Bone marrow (tissue), 2 donors: ENCODE measurements around the gene CDH5.

Experiments used
- DNase-seq, 2 donors: peaks; one replicate each; lab custom pipeline; 2025; lab: John Stamatoyannopoulos, UW

The CDH5 gene

DNA sequence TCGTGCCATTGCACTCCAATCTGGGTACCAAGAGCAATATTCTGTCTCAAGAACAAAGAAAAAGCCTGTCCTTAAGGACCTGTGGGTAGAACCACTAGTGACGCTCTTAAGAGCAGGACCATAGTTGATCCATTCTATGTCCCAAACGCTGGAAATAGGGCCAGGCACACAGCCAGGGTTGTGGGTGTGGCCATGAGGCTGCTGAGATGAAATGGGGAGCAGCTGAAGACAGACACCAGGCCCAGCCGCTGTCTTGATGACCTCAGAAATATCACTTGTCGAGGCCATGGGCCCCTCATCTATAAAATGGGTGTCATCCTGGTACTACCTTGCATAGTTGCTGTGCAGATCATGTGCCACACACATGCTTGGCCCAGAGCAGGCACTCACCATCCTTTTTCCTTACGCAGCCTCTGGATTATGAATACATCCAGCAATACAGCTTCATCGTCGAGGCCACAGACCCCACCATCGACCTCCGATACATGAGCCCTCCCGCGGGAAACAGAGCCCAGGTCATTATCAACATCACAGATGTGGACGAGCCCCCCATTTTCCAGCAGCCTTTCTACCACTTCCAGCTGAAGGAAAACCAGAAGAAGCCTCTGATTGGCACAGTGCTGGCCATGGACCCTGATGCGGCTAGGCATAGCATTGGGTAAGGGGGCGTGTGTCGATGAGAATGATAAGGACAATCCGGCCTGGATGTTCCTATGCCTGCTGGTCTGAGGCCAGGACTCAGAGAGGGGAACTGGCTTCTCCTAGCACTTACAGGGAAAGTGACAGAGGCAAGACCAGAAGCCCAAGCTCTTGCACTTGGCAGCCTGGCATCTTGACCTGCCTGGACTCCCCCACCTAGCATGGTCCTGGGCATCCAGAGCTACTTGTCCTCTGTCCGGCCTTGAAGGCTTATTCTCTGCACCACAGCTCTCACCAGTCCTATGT lies 25.5 kb downstream of the CDH5 start:
- no peak for DNase-seq

DNA sequence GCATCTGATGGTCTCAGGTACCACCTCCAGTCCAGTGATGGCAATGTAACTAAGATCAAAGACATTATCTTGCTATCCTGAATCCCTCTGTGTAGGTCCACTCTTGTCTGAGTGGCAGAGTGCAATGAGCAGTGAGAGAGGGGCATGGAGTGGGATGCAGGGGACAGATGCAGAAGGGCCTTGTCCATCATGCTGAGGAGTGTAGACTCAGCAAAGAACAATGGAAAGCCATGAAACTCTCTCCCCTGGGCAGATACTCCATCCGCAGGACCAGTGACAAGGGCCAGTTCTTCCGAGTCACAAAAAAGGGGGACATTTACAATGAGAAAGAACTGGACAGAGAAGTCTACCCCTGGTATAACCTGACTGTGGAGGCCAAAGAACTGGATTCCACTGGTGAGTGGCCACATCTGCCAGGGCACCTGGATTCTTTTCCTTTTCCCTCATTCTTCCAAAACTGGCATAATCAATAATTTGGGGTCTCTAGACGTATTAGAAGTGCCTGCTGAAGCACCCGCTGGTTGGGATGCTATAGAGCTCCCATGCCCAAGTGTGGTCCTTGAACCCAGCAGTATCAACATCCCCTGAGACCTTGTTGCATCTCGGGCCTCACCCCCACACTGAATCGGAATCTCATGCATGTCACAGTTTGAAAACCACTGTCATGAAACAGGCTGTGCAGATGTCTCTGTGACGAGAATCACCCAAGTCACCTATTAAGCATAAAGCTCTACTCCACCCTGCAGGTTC lies 29.5 kb downstream of the CDH5 start:
- no peak for DNase-seq

DNA sequence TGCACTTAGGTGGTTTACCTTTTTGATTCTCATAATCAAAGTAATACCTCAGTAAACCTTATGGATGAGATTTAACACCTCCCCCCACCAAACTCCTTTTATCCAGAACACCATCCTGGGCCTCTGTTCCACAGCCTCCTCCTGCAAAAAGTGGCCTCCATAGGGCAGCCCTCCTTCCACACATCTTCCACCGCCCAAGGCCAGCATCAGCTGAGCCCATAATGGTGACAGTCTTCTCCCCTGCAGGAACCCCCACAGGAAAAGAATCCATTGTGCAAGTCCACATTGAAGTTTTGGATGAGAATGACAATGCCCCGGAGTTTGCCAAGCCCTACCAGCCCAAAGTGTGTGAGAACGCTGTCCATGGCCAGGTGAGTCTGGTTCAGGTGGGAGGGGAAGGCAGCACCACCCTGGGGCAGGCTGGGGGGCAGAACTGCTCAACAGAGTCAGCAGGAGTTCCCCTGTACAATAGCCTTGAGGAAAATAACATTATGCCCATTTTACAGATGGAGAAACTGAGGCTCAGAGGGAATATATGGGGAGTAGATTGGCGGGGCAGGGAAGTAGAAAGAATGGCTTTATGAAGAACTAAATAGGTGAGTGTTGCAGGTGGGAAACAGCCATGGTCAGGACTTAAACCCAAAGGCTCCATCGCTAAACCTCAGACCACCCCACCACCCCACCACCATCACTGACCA lies 31.4 kb downstream of the CDH5 start:
- DNase-seq, result no peak

DNA sequence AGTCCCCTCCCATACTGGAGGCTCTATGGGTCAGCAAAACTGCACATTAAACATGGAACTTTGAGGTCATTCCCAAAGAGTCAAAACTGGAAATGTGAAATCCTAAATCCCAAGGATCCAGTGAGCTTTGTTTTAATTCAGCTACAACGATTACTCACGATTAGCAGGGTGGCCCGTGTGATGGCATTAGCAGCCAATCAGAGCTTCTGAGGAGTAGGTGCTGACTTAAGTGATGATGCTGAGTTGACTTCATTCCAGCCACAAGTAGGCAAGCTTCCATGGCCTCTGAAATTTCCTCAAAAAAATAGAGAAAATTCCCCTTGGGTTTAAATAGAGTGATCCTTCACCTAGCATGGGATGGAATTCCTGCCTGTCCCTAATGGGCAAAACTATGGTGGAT lies 32.5 kb downstream of the CDH5 start:
- no peak for DNase-seq

DNA sequence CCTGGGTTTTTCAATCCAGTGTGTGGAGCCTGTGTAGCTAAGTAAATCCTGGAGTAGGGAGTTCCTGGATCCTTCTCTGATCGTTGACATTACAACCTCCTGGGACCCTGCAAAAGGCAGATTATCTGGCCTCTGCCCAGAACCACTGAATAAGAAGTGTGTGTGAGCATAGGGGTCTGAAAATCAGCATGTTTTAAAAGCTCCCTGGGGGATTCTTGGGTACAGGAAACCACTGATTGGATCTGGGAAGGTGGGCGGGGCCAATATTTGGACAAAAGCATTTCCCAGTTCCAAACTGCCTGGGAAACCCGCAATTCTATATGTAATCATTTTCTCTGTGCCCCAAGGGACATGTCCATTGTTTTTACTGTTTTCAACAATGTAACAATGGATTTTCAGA lies 33.4 kb downstream of the CDH5 start:
- no peak for DNase-seq

DNA sequence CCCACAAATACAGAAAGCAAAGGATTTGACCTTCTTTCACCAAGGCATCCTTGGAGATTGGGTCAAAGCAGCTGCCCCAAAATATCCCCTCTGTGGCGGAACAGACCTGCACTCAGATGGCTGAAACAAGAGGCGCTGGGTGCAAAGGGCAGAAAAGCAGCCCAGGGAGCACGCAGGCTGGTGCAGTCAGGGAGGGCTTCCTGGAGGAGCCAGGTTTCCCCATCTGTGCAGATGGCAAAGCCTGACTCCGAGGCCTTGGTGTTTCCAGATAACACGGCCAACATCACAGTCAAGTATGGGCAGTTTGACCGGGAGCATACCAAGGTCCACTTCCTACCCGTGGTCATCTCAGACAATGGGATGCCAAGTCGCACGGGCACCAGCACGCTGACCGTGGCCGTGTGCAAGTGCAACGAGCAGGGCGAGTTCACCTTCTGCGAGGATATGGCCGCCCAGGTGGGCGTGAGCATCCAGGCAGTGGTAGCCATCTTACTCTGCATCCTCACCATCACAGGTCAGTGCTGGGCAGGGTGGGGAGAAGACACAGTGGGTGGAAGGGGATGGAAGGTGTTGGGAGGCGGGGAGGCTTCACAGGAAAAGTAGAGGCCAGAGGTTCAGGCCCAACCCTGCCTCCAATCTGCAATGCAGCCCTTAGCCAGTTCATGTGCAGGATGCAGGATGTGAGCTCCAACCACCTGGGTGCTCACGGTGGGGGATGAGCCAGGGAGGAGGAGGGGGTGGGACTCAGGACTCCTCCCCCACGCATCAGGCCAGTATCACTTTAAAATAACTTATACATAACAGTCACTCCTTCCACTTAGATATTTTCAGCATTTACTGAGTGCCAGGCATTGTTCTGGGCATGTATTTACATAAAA lies 34.3 kb downstream of the CDH5 start:
- no peak for DNase-seq

DNA sequence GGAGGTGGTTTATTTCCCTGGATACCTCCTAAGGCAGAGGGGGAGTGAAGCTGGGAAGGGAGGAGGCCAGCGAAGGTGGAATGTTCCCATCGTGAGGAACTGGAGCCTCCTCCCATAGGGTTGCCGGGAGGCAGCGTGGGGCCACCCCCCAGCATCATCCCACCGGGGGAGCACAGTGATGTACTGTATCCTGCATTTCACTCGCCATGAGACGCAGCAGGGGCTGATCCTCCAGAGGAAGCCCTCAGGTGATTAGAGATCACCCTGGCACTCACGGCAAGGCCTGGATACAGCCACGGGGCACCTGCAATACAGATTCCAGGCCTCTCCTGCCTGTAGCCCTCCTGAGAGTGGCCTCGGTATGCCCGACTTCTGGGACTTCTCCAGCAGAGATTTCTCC lies 35.1 kb downstream of the CDH5 start:
- no peak for DNase-seq

DNA sequence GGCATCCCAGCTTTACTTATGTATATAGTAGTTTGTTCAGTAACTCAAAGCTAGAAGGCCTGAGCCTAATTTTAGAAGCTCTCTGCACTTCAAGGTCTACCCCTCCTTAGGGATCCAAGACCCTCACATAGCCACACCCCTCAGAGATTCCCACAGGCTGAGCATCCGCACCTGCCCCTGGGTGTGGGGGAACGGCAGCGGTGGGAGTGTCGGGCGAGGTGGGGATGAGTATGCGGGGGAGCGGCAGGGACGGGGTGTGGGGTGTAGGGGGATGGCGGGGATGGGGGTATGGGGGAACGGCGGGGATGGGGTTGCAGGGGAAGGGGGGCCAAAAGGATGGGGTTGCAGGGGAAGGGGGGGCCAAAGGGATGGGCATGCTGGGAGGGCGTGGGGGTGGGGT lies 35.7 kb downstream of the CDH5 start:
- no peak for DNase-seq

DNA sequence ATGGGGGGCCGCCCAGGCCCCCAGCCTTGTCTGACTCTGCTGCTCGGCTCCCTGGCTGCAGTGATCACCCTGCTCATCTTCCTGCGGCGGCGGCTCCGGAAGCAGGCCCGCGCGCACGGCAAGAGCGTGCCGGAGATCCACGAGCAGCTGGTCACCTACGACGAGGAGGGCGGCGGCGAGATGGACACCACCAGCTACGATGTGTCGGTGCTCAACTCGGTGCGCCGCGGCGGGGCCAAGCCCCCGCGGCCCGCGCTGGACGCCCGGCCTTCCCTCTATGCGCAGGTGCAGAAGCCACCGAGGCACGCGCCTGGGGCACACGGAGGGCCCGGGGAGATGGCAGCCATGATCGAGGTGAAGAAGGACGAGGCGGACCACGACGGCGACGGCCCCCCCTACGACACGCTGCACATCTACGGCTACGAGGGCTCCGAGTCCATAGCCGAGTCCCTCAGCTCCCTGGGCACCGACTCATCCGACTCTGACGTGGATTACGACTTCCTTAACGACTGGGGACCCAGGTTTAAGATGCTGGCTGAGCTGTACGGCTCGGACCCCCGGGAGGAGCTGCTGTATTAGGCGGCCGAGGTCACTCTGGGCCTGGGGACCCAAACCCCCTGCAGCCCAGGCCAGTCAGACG lies 36.2 kb downstream of the CDH5 start:
- DNase-seq, result no peak

DNA sequence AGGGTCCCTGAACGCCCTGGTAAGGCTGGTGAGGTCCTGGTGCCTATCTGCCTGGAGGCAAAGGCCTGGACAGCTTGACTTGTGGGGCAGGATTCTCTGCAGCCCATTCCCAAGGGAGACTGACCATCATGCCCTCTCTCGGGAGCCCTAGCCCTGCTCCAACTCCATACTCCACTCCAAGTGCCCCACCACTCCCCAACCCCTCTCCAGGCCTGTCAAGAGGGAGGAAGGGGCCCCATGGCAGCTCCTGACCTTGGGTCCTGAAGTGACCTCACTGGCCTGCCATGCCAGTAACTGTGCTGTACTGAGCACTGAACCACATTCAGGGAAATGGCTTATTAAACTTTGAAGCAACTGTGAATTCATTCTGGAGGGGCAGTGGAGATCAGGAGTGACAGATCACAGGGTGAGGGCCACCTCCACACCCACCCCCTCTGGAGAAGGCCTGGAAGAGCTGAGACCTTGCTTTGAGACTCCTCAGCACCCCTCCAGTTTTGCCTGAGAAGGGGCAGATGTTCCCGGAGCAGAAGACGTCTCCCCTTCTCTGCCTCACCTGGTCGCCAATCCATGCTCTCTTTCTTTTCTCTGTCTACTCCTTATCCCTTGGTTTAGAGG lies 37.1 kb downstream of the CDH5 start:
- no peak for DNase-seq

DNA sequence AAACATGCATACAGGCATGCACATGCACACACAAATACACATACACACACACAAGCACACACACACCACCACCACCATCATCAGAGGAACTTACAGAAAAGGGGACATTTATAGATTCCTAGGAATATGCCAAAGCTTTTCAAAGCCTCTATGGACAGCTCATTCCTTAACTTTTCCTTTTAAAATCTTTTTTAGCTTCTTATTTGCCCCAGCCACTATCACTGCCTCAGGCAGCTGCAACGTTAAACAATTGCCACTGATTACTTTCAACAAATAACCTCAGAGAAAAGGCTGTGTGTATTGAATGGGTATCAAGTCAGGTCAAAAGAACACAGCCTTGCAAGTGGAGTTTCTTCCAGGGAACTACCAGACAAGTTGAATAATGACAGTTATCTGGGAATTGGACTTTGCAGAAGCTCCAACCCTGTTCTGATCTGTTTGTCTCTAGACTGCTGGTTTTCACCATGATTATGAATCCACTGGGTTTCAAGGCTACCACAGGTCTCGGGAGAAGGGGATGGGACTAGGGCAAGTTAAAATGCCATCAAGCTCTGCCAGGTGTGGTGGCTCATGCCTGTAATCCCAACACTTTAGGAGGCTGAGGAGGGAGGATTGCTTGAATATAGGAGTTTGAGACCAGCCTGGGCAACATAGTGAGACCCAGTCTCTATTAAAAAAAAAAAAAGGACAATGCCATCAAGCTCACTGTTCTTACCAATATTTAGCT lies 38.7 kb downstream of the CDH5 start:
- no peak for DNase-seq

DNA sequence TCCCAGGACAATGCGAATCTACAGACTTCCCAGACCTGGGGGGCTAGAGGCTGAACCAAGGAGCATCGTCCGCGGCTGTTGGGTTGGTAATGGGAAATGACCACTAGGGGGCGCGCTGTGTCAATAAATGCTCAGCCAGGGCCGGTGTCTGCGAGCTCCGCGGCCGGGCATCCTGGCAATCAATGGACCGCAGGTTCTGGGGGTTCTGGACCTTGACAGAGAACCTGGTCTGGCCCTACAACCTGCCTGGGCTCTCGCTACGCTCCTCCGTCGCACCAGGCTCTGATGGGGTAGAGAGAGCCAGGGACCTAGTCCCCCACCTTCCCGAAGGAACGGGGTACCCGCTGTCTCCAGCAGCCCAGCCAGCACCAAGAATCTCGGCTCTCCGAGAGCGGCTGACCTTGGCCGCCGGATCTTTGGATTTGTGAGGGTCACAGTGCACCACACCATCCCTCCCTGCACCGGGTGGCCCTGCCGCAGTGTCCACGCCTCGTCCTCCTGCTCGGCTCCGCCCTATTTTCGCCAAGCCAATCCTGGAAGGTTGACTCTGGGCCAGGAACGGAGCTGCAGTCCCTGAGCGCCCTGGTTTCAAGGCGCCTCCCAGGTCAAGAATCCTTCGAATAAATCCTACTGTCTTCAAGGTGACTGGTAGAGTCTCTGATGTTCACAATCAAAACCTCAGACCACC lies 40.2 kb downstream of the CDH5 start:
- peak; percentile 69 to 75 for DNase-seq

DNA sequence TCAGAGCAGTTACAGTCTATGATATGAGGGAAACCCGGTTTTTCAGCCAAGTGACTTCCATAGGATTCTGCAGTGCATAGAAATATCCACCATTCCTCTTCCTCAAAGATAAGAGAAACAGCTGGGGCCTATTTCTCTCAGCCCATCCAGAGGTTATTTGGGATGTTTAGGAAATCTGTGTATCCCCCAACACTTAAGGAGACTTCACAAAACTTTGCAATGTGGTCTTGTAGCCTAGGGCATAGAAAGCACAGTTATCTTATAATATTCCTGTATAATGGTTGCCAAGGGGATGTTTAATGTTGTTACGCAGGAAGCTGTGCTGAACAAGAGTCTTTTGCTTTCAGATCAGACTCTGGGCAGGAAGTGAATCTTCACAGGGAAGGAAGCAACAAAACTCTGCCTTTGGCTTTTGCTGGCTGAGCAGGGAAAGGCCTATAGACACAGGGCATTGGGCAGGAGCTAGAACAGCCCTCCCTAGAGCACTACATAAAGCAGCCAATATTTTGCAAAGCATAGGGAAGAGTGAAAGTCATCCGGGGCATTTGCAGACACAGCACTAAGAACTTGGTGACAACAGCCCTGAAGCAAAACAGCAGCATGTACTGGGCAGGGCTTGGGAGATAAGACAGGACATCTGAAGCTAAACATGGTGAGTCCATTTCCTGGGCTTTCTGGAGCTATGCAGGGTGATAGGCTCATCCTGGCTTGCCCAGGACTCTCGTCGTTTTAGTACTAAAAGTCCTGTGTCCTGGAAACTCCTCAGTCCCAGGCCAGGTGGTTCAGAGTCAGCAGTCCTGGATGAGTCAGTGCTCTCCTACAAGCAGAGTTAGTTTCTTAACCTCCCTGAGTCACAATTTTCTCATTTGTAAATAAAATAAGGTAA lies 41.9 kb downstream of the CDH5 start:
- peak in 1 of 2 donors; percentile 64 for DNase-seq

DNA sequence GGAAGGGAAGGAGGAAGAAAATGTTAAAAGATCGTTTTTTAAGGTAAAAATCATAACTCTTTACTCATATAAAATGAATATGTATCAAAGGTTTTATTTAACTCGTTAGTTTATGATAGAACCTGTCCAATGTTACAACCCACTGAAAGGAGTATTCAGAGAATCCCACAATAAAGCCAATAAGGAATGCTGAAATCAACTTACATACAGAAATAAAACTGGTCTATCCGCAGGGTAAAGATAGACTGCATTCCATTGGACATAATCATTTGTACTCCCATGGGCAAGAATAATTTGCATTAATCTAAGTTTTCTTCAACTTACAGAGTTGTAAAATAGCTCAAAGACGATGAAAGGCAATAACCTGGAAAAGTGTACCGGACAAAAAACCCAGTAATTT lies 42.7 kb downstream of the CDH5 start:
- DNase-seq, result no peak

DNA sequence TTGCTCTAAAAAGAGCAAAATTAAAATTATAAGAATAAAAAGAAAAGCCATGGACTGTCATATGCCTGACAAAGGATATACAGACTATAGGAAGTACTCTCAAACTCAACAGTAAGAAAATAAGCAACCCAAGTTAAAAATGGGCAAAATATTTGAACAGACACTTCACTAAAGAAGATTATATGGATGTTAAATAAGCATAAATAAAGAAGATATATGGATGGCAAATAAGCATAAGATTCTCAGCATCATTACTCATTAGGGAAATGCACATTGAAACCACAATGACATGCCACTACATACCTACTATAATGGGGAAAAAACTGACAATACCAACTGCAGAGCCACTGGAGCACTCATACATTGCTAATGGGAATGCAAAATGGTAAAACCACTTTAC lies 45.7 kb downstream of the CDH5 start:
- no peak for DNase-seq

DNA sequence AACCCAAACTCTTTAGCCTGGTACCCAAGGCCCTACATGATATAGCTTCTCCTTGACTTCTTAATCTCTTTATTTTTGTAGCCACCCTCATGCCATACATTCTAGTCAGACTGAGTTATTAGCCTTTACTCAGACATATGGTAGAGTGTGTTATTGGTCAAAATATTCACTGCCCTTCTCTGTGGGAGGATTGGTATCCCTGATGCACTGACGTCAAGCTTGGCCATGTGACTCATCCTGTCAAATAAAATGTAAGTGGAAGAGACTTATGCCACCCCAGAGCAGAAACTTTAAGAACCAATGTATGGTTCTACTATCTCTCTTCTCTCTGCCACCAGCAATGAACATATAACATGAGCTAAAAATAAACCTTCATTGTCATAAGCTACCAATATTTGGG lies 48.4 kb downstream of the CDH5 start:
- no peak for DNase-seq

DNA sequence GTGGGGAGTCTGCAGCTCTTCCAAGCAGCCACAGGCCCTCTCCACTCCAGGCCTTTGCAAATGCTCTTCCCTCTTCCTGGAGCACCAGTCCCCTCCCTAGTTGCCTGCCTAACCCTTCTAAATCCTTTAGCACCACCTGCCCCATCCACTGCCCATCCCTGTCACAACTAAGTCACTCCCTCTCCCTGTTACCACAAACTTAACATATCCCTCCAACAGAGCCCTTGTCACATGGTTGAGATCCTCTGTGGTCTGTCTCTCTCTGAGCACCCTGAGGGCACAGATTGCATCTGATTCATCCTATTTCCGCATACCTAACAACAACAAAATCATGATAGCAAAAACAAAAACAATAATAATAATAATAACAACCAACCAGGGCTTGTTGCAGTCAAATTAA lies 49.6 kb downstream of the CDH5 start:
- DNase-seq, result no peak

DNA sequence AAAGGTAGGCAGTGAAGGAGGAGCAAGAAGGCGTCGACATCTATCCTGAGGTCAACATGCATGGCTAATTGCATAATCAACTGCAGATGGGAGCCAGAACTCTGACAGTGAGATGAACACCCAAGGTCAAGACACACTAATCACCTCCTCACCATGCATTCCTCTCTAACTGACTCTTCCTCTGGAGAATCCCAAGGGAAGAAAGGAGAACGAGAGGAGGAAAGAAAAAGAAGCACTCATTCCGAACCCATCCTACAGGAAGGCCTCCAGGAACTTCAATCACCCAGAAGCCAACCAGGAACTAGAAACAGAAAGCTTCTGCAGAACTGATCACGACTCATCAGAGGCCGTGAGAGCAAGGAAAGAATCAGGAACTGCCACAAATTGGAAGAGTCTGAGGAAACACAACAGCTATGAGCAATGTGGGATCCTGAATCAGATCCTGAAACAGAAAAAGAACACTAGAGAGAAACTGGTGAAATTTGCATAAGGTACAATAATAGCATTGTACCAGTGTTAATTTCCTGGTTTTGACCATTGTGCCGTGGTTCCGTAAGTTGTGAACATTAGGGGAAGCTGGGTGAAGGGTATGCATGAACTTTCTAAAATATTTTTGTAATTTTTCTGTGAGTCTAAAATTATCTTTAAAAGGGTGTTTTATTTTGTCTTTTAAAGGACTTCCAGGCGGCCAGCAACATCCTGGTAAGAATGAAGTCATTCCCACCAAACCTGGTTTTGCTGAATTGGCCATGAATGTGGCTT lies 50.6 kb downstream of the CDH5 start:
- no peak for DNase-seq
